Measurements from ENCODE around the gene PCBP2. TPM values are rescaled to one million over a fixed set of nuclear protein-coding genes. Genes with fewer than 3 reads are reported as not detected.
"Not testable (repeated sequence)": the region's sequence is repeated elsewhere in the genome, so short reads cannot be mapped to it uniquely, and the experiment has no call there.

PCBP2 gene
- polyA plus RNA-seq, 1 of the 3 experiments (the other 2 are of a cell fraction): 368 TPM

GRCh38 chr12:53431187-53431586 is 20.7 kb upstream of the PCBP2 start:
- Histone ChIP-seq H3K27me3 (ENCODE audit: insufficient read depth) (no peaks in the 10 kb centered on the region), H3K4me3 (ENCODE audit: low read depth in 2 of 2, low read length in 1 of 2) (no peak overlapping the region), H3K4me1 (ENCODE audit: control insufficient read depth in 1 of 2, insufficient read depth in 2 of 2, low read depth in 1 of 2, low read length in 1 of 2) (peaks cover 0 to 8% of the 10 kb centered on the region in 2 experiments; a peak in 3 of 4 replicates), H2AFZ (ENCODE audit: low read depth) (no peak overlapping the region), H3K79me2 (ENCODE audit: insufficient read depth) (no peaks in the 10 kb centered on the region), H3K9me2 (no peaks in the 10 kb centered on the region), H3K9ac (peak overlapping the region; percentile 17; the same call in 1 of the 2 replicates), H3F3A (replicated peaks; ENCODE audit: insufficient read depth) (peaks cover 10% of the 10 kb centered on the region), H3K36me3 (replicated peaks in 1 of 2; ENCODE audit: control insufficient read depth in 1 of 2, insufficient read depth in 2 of 2, low read length in 1 of 2) (no peaks in the 10 kb centered on the region), H3K9me3 (no peaks in the 10 kb centered on the region), H3K4me2 (peak overlapping the region; percentile 61; the same call in 1 of the 2 replicates), H4K20me1 (ENCODE audit: insufficient read depth) (no peaks in the 10 kb centered on the region), H3K27ac (ENCODE audit: low read depth in 2 of 2, low read length in 1 of 2) (peak overlapping the region in 1 of 2 experiments; percentile 35; a peak in 1 of 4 replicates)
- ChIA-PET POLR2A (no interaction called here), CTCF (interaction anchor here (1.1 to 2.2 kb wide), 4 partner anchors 77 to 220 kb away, joined by 3 to 12 read pairs (median 4); no protein-coding TSS in a partner anchor)
- TF ChIP-seq EZH2phosphoT487 (IDR thresholded peaks at IDR 0.05; ENCODE audit: borderline replicate concordance, low read depth) (no peak), USF2 (IDR thresholded peaks at IDR 0.05; ENCODE audit: borderline replicate concordance, low read depth, low read length) (no peak), SMC3 (IDR thresholded peaks at IDR 0.05; ENCODE audit: low read depth, low read length) (no peak), YY1 (IDR thresholded peaks at IDR 0.05; ENCODE audit: low read depth) (no peak), RAD21 (IDR thresholded peaks at IDR 0.05; ENCODE audit: low read length) (no peak), MEF2A (IDR thresholded peaks at IDR 0.05; ENCODE audit: borderline replicate concordance, low read depth) (no peak), TEAD4 (IDR thresholded peaks at IDR 0.05; ENCODE audit: borderline replicate concordance, insufficient read depth) (no peak), MAX (IDR thresholded peaks at IDR 0.05; ENCODE audit: low read depth) (no peak), POLR2AphosphoS5 (IDR thresholded peaks at IDR 0.05; ENCODE audit: low read depth, low read length) (no peak), TCF12 (IDR thresholded peaks at IDR 0.05) (no peak), JUND (IDR thresholded peaks at IDR 0.05) (no peak), IRF3 (IDR thresholded peaks at IDR 0.05; ENCODE audit: low read depth, low read length) (no peak), SIN3A (IDR thresholded peaks at IDR 0.05; ENCODE audit: borderline replicate concordance, low read depth, low read length) (no peak)
- 83% methylated on average over 7 of the region's 7 CpGs for WGBS (ENCODE audit: low lambda C conversion rate)
- no peak for DNase-seq

- H3K9me3 ChIP-seq; H3K27ac ChIP-seq (ENCODE audit: low read depth in 2 of 2, low read length in 1 of 2); H3K9me2 ChIP-seq; H3F3A ChIP-seq (replicated peaks; ENCODE audit: insufficient read depth); H3K4me2 ChIP-seq; POLR2A ChIA-PET; H3K9ac ChIP-seq; H3K27me3 ChIP-seq (ENCODE audit: insufficient read depth); H4K20me1 ChIP-seq (ENCODE audit: insufficient read depth); H3K4me1 ChIP-seq (ENCODE audit: control insufficient read depth in 1 of 2, insufficient read depth in 2 of 2, low read depth in 1 of 2, low read length in 1 of 2); DNase-seq; H2AFZ ChIP-seq (ENCODE audit: low read depth); H3K4me3 ChIP-seq (ENCODE audit: low read depth in 2 of 2, low read length in 1 of 2); H3K36me3 ChIP-seq (replicated peaks in 1 of 2; ENCODE audit: control insufficient read depth in 1 of 2, insufficient read depth in 2 of 2, low read length in 1 of 2); H3K79me2 ChIP-seq (ENCODE audit: insufficient read depth): not testable (repeated sequence)
- whole genome bisulfite sequencing (ENCODE audit: low lambda C conversion rate): 93% methylated on average over 9 of the region's 9 CpGs
- CTCF ChIA-PET: interaction anchor here (1.1 to 1.4 kb wide), 3 partner anchors 14 to 90 kb away, joined by 3 to 4 read pairs (median 3); no protein-coding TSS in a partner anchor
These were observed 16.6 kb upstream of the PCBP2 start for GRCh38 chr12:53435326-53435725.

GRCh38 chr12:53439582-53439981 is 12.3 kb upstream of the PCBP2 start:
- POLR2A ChIA-PET: interaction anchor here (1.4 kb wide), 1 partner anchor 115 kb away, joined by 5 read pairs; no protein-coding TSS in a partner anchor
- not testable (repeated sequence) for H3K4me3 ChIP-seq (ENCODE audit: low read depth in 2 of 2, low read length in 1 of 2)

More at GRCh38 chr12:53439582-53439981, 12.3 kb upstream of the PCBP2 start:
- H3K27ac ChIP-seq (ENCODE audit: low read depth in 2 of 2, low read length in 1 of 2); H3K4me1 ChIP-seq (ENCODE audit: control insufficient read depth in 1 of 2, insufficient read depth in 2 of 2, low read depth in 1 of 2, low read length in 1 of 2); H3K9ac ChIP-seq; H3K27me3 ChIP-seq (ENCODE audit: insufficient read depth); H2AFZ ChIP-seq (ENCODE audit: low read depth); DNase-seq; H3K36me3 ChIP-seq (replicated peaks in 1 of 2; ENCODE audit: control insufficient read depth in 1 of 2, insufficient read depth in 2 of 2, low read length in 1 of 2); H4K20me1 ChIP-seq (ENCODE audit: insufficient read depth); H3K4me2 ChIP-seq; H3K9me2 ChIP-seq; H3K9me3 ChIP-seq: not testable (repeated sequence)
- peaks cover 11% of the 10 kb centered on the region for H3F3A ChIP-seq (replicated peaks; ENCODE audit: insufficient read depth)
- H3K79me2 ChIP-seq (ENCODE audit: insufficient read depth): peaks cover 30% of the 10 kb centered on the region
- CTCF ChIA-PET: interaction anchor here (0.7 to 2.7 kb wide), 5 partner anchors 14 to 118 kb away, joined by 3 to 14 read pairs (median 4); partner anchors contain the start of gene AAAS
